ENCODE measurements around the gene KRTAP10-4.

- TF ChIP-seq POLR2A (IDR thresholded peaks at IDR 0.05) (no peak), CTCF (IDR thresholded peaks at IDR 0.05) (no peak), POLR2AphosphoS5 (IDR thresholded peaks at IDR 0.05) (no peak)
These were observed 41.6 kb upstream of the KRTAP10-4 start for GRCh38 chr21:44531606-44532564.

All from prostate gland (tissue), 2 donors.